Trophoblast cell (in vitro differentiated cells and primary cell): ENCODE data around the gene PTPN18.

Experiments used
- DNase-seq, 2 donors: peaks; one replicate each; pipeline ENCODE4 v3.0.0-alpha.2; 2016
- H2AFZ ChIP-seq: 2 replicates; pipeline ENCODE4 v1.6.1; 2013; ENCODE audit warnings: low read length, moderate library complexity, mild to moderate bottlenecking; ENCODE audit not compliant: insufficient read depth, poor library complexity
- H2AK5ac ChIP-seq: 2 replicates; pipeline ENCODE4 v1.6.1; 2013; ENCODE audit warnings: mild to moderate bottlenecking, low read length
- H2BK120ac ChIP-seq: 2 replicates; pipeline ENCODE4 v1.6.1; 2013; ENCODE audit warnings: low read length, mild to moderate bottlenecking, moderate library complexity; ENCODE audit not compliant: insufficient read depth, poor library complexity
- H2BK12ac ChIP-seq: 2 replicates; pipeline ENCODE4 v1.6.1; 2013; ENCODE audit warnings: mild to moderate bottlenecking, low read length, moderate library complexity
- H2BK5ac ChIP-seq: 2 replicates; pipeline ENCODE4 v1.6.1; 2013; ENCODE audit warnings: low read length, low read depth, moderate library complexity, mild to moderate bottlenecking; ENCODE audit not compliant: poor library complexity
- H3K14ac ChIP-seq: 2 replicates; pipeline ENCODE4 v1.6.1; 2013; ENCODE audit warnings: mild to moderate bottlenecking, low read length
- H3K18ac ChIP-seq: 2 replicates; pipeline ENCODE4 v1.6.1; 2013; ENCODE audit warnings: mild to moderate bottlenecking, low read length
- H3K23ac ChIP-seq: 2 replicates; pipeline ENCODE4 v1.6.1; 2013; ENCODE audit warnings: low read length
- H3K27ac ChIP-seq: 2 replicates; pipeline ENCODE4 v1.5.1; 2013; ENCODE audit warnings: low read depth, mild to moderate bottlenecking, inconsistent platforms, low read length, moderate library complexity
- H3K27me3 ChIP-seq: 2 replicates; pipeline ENCODE4 v1.6.1; 2013; ENCODE audit warnings: inconsistent platforms, mild to moderate bottlenecking, low read length, moderate library complexity; ENCODE audit not compliant: insufficient read depth
- H3K36me3 ChIP-seq, 2 experiments: 1 replicate in 1 of 2; 2 replicates in 1 of 2; pipeline ENCODE4 v1.6.1; 2013; ENCODE audit warnings: low read length in 2 of 2, mild to moderate bottlenecking in 2 of 2, moderate library complexity in 1 of 2; ENCODE audit not compliant: insufficient read depth in 2 of 2, control insufficient read depth in 1 of 2
- H3K4ac ChIP-seq: 2 replicates; pipeline ENCODE4 v1.6.1; 2013; ENCODE audit warnings: low read depth, mild to moderate bottlenecking, low read length, moderate library complexity
- H3K4me1 ChIP-seq, 2 experiments: 1 replicate in 1 of 2; 2 replicates in 1 of 2; pipeline ENCODE4 v1.6.1; 2013; ENCODE audit warnings: low read length in 2 of 2, mild to moderate bottlenecking in 2 of 2, moderate library complexity in 1 of 2; ENCODE audit not compliant: insufficient read depth in 2 of 2, control insufficient read depth in 1 of 2
- H3K4me2 ChIP-seq: 2 replicates; pipeline ENCODE4 v1.6.1; 2013; ENCODE audit warnings: inconsistent platforms, mild to moderate bottlenecking, low read length, moderate library complexity
- H3K4me3 ChIP-seq: 2 replicates; pipeline ENCODE4 v1.5.1; 2013; ENCODE audit warnings: mild to moderate bottlenecking, low read depth, low read length, inconsistent platforms
- H3K79me1 ChIP-seq: one replicate; pipeline ENCODE4 v1.6.1; 2013; ENCODE audit warnings: low read length
- H3K79me2 ChIP-seq: 2 replicates; pipeline ENCODE4 v1.6.1; 2013; ENCODE audit warnings: low read length, mild to moderate bottlenecking; ENCODE audit not compliant: control insufficient read depth, insufficient read depth, poor library complexity
- H3K9ac ChIP-seq: 2 replicates; pipeline ENCODE4 v1.6.1; 2013; ENCODE audit warnings: mild to moderate bottlenecking, low read length
- H3K9me3 ChIP-seq: 2 replicates; pipeline ENCODE4 v1.6.1; 2013; ENCODE audit warnings: low read depth, mild to moderate bottlenecking, control low read depth, inconsistent platforms, low read length; ENCODE audit not compliant: insufficient read depth
- H4K12ac ChIP-seq: 2 replicates; pipeline ENCODE4 v1.6.1; 2013; ENCODE audit warnings: low read depth, mild to moderate bottlenecking, low read length, moderate library complexity
- H4K8ac ChIP-seq: 2 replicates; pipeline ENCODE4 v1.6.1; 2013; ENCODE audit warnings: low read depth, mild to moderate bottlenecking, low read length, moderate library complexity
- H4K91ac ChIP-seq: one replicate; pipeline ENCODE4 v1.6.1; 2013; ENCODE audit warnings: low read depth, mild to moderate bottlenecking, low read length, moderate library complexity
- WGBS: extraction: QIAGEN DNeasy Blood & Tissue Kit; methylation state at CpG from one replicate; pipeline ENCODE4 v1.1.7; 2013; ENCODE audit warnings: missing lambda C conversion rate; ENCODE audit not compliant: insufficient read length, insufficient coverage; ENCODE audit errors: extremely low coverage; 5-methylcytosine and 5-hydroxymethylcytosine counted together

The PTPN18 gene

GRCh38 chr2:130349174-130349573 is 6.7 kb upstream of the PTPN18 start:
- Histone ChIP-seq H3K4me3 (no peak overlapping the region), H3K36me3 (peaks cover 28 to 36% of the 10 kb centered on the region in 2 experiments), H3K14ac (no peak overlapping the region), H4K12ac (no peak overlapping the region), H2BK120ac (no peak overlapping the region), H3K79me1 (no peaks in the 10 kb centered on the region), H3K23ac (no peak overlapping the region), H2BK5ac (no peak overlapping the region), H3K9me3 (no peaks in the 10 kb centered on the region), H3K4ac (no peak overlapping the region), H2AK5ac (no peak overlapping the region), H3K79me2 (no peaks in the 10 kb centered on the region), H3K27me3 (no peaks in the 10 kb centered on the region), H3K18ac (no peak overlapping the region), H2BK12ac (no peak overlapping the region), H3K9ac (no peak overlapping the region), H3K4me2 (no peak overlapping the region), H3K27ac (no peak overlapping the region), H4K8ac (no peak overlapping the region), H3K4me1 (no peaks in the 10 kb centered on the region), H4K91ac (no peak overlapping the region), H2AFZ (no peak overlapping the region)
- no peak for DNase-seq
- WGBS: no CpG with 5 or more reads among the region's 3 CpGs

- peaks cover 0 to 7% of the 10 kb centered on the region in 2 experiments for H3K4me1 ChIP-seq
- H3K79me2 ChIP-seq: peaks cover 6% of the 10 kb centered on the region
- H3K27me3 ChIP-seq: no peaks in the 10 kb centered on the region
- peaks cover 6 to 12% of the 10 kb centered on the region in 2 experiments for H3K36me3 ChIP-seq
- no peak overlapping the region for H2AK5ac ChIP-seq
- no peak for DNase-seq
- H4K8ac ChIP-seq: no peak overlapping the region
- H3K18ac ChIP-seq: no peak overlapping the region
- H2BK5ac ChIP-seq: no peak overlapping the region
- H4K12ac ChIP-seq: no peak overlapping the region
- no peak overlapping the region for H2AFZ ChIP-seq
- no peak overlapping the region for H4K91ac ChIP-seq
- peaks cover 4% of the 10 kb centered on the region for H3K79me1 ChIP-seq
- no CpG with 5 or more reads among the region's 7 CpGs for WGBS
- H2BK120ac ChIP-seq: no peak overlapping the region
- H3K4me2 ChIP-seq: no peak overlapping the region
- peaks cover 4% of the 10 kb centered on the region for H3K9me3 ChIP-seq
- no peak overlapping the region for H3K27ac ChIP-seq
- no peak overlapping the region for H3K4me3 ChIP-seq
- peak overlapping the region; percentile 37 for H3K23ac ChIP-seq
- no peak overlapping the region for H3K9ac ChIP-seq
- no peak overlapping the region for H2BK12ac ChIP-seq
- no peak overlapping the region for H3K4ac ChIP-seq
- no peak overlapping the region for H3K14ac ChIP-seq
Measured at GRCh38 chr2:130351711-130352110, 4.1 kb upstream of the PTPN18 start.

GRCh38 chr2:130352237-130352636 is 3.6 kb upstream of the PTPN18 start:
- peaks cover 5 to 11% of the 10 kb centered on the region in 2 experiments for H3K36me3 ChIP-seq
- H2AK5ac ChIP-seq: no peak overlapping the region
- no peak overlapping the region for H3K14ac ChIP-seq
- no CpG with 5 or more reads among the region's 7 CpGs for WGBS
- H4K8ac ChIP-seq: no peak overlapping the region
- no peak overlapping the region for H3K9ac ChIP-seq
- peaks cover 4% of the 10 kb centered on the region for H3K9me3 ChIP-seq
- no peak overlapping the region for H3K18ac ChIP-seq
- no peak overlapping the region for H3K4me3 ChIP-seq
- no peak overlapping the region for H3K27ac ChIP-seq
- H4K12ac ChIP-seq: no peak overlapping the region
- H3K23ac ChIP-seq: no peak overlapping the region
- no peak overlapping the region for H3K4ac ChIP-seq
- H2AFZ ChIP-seq: no peak overlapping the region
- H3K79me2 ChIP-seq: peaks cover 6% of the 10 kb centered on the region
- peaks cover 4% of the 10 kb centered on the region for H3K79me1 ChIP-seq
- peaks cover 0 to 7% of the 10 kb centered on the region in 2 experiments for H3K4me1 ChIP-seq
- H2BK12ac ChIP-seq: no peak overlapping the region
- no peak overlapping the region for H3K4me2 ChIP-seq
- no peaks in the 10 kb centered on the region for H3K27me3 ChIP-seq
- DNase-seq: no peak
- H2BK5ac ChIP-seq: no peak overlapping the region
- no peak overlapping the region for H2BK120ac ChIP-seq
- H4K91ac ChIP-seq: no peak overlapping the region

- Histone ChIP-seq H2BK120ac (no peak overlapping the region), H3K36me3 (peaks cover 0 to 1% of the 10 kb centered on the region in 2 experiments)
- no CpG with 5 or more reads among the region's 7 CpGs for WGBS
Measured at GRCh38 chr2:130353291-130354138, 2.3 kb upstream of the PTPN18 start.

More at GRCh38 chr2:130353291-130354138, 2.3 kb upstream of the PTPN18 start:
- no peak overlapping the region for H3K4me2 ChIP-seq
- no peak overlapping the region for H2AK5ac ChIP-seq
- no peak overlapping the region for H2BK12ac ChIP-seq
- peaks cover 4% of the 10 kb centered on the region for H3K79me1 ChIP-seq
- H3K14ac ChIP-seq: no peak overlapping the region
- H3K23ac ChIP-seq: no peak overlapping the region
- peaks cover 5% of the 10 kb centered on the region for H3K9me3 ChIP-seq
- H3K27me3 ChIP-seq: no peaks in the 10 kb centered on the region
- H3K79me2 ChIP-seq: peaks cover 6% of the 10 kb centered on the region
- no peak overlapping the region for H4K12ac ChIP-seq
- no peak overlapping the region for H4K8ac ChIP-seq
- H3K4me1 ChIP-seq: peaks cover 0 to 7% of the 10 kb centered on the region in 2 experiments
- H3K4me3 ChIP-seq: no peak overlapping the region
- no peak overlapping the region for H4K91ac ChIP-seq
- H3K27ac ChIP-seq: no peak overlapping the region
- H3K18ac ChIP-seq: no peak overlapping the region
- H2AFZ ChIP-seq: no peak overlapping the region
- no peak overlapping the region for H3K9ac ChIP-seq
- no peak overlapping the region for H2BK5ac ChIP-seq
- no peak for DNase-seq
- no peak overlapping the region for H3K4ac ChIP-seq
